ENCODE measurements around the gene USH2A. TPM values are rescaled to one million over a fixed set of nuclear protein-coding genes. Genes with fewer than 3 reads are reported as not detected.

Gene USH2A
- total RNA-seq, 4 donors from 2014 or later, result 0.39 TPM; not detected in 3

- H3K36me3 ChIP-seq, result no peaks in the 10 kb centered on the region
- H3K9me3 ChIP-seq, result no peaks in the 10 kb centered on the region
- no peaks in the 10 kb centered on the region for H3K27me3 ChIP-seq
- H3K4me1 ChIP-seq, result no peaks in the 10 kb centered on the region
- H3K27ac ChIP-seq, result no peak overlapping the region
- TF ChIP-seq POLR2AphosphoS5 (IDR thresholded peaks at IDR 0.05), result no peak
- no peak for TF ChIP-seq EP300 (IDR thresholded peaks at IDR 0.05)
- no peak for TF ChIP-seq POLR2A (IDR thresholded peaks at IDR 0.05)
- TF ChIP-seq CTCF (IDR thresholded peaks at IDR 0.05), result no peak
- no peak for ATAC-seq
- 91 to 97% methylated on average over 3 of the region's 3 CpGs for WGBS, 2 donors (ENCODE audit: low coverage in 1 of 2)
- no peak overlapping the region for H3K4me3 ChIP-seq
Observed at GRCh38 chr1:215932558-215932957, 490.7 kb downstream of the USH2A start.

DNA sequence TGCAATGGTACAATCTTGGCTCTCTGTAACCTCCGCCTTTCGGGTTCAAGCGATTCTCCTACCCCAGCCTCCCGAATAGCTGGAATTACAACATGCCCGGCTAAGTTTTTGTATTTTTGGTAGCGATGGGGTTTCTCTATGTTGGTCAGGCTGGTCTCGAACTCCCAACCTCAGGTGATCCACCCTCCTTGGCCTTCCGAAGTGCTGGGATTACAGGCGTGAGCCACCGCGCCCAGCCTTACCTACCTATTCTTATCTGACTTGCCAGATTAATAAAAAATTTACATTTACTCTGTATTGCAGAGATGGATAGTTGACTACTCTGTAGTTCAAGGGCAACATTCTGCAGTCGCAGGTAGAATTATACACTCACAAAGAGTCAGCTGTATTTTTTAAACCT, 496.6 kb downstream of the USH2A start:
- H3K9me3 ChIP-seq, result no peaks in the 10 kb centered on the region
- 87 to 100% methylated on average over 5 to 6 of the region's 12 CpGs for WGBS, 2 donors (ENCODE audit: low coverage in 1 of 2)
- no peak for ATAC-seq

GRCh38 chr1:215923129-215923824, 500.0 kb downstream of the USH2A start:
- H3K4me3 ChIP-seq, result no peak overlapping the region
- no peak overlapping the region for H3K27ac ChIP-seq
- TF ChIP-seq CTCF (IDR thresholded peaks at IDR 0.05) (no peak), POLR2AphosphoS5 (IDR thresholded peaks at IDR 0.05) (no peak), POLR2A (IDR thresholded peaks at IDR 0.05) (no peak), EP300 (IDR thresholded peaks at IDR 0.05) (no peak)
- H3K4me1 ChIP-seq, result no peaks in the 10 kb centered on the region
- 52 to 93% methylated on average over 3 of the region's 3 CpGs for WGBS, 2 donors (ENCODE audit: low coverage in 1 of 2)
- no peak for ATAC-seq
- H3K27me3 ChIP-seq, result no peaks in the 10 kb centered on the region
- no peaks in the 10 kb centered on the region for H3K9me3 ChIP-seq
- H3K36me3 ChIP-seq, result no peaks in the 10 kb centered on the region

More for the DNA sequence above, 496.6 kb downstream of the USH2A start:
- H3K4me1 ChIP-seq, result no peaks in the 10 kb centered on the region
- no peak overlapping the region for H3K27ac ChIP-seq
- no peaks in the 10 kb centered on the region for H3K36me3 ChIP-seq
- H3K4me3 ChIP-seq, result no peak overlapping the region
- TF ChIP-seq CTCF (IDR thresholded peaks at IDR 0.05), result no peak
- no peak for TF ChIP-seq POLR2AphosphoS5 (IDR thresholded peaks at IDR 0.05)
- TF ChIP-seq EP300 (IDR thresholded peaks at IDR 0.05), result no peak
- TF ChIP-seq POLR2A (IDR thresholded peaks at IDR 0.05), result no peak
- no peaks in the 10 kb centered on the region for H3K27me3 ChIP-seq

DNA sequence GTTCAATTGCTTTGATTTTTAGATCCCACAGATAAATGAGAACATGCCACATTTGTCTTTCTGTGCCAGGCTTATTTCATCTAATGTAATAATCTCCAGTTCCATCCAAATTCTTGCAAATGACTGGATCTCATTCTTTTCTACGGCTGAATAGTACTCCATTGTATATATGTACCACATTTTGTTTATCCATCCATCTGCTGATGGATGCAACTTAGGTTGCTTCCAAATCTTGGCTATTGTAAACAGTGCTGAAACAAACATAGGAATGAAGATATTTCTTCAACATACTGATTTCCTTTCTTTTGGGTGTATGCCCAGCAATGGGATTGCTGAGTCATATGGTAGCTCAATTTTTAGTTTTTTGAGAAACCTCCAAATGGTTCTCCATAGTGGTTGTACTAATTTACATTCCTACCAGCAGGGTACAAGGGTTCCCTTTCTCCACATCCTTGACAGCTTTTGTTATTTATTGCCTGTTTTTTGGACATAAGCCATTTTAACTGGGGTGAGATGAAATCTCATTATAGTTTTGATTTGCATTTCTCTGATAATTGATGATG, 511.8 kb downstream of the USH2A start:
- H3K36me3 ChIP-seq, result no peaks in the 10 kb centered on the region
- WGBS, 2 donors (ENCODE audit: low coverage in 1 of 2), result 86 to 100% methylated on average over 1 of the region's 1 CpG
- TF ChIP-seq EP300 (IDR thresholded peaks at IDR 0.05), result no peak
- TF ChIP-seq POLR2A (IDR thresholded peaks at IDR 0.05), result no peak
- no peak for TF ChIP-seq CTCF (IDR thresholded peaks at IDR 0.05)
- no peak for TF ChIP-seq POLR2AphosphoS5 (IDR thresholded peaks at IDR 0.05)
- no peak for ATAC-seq
- no peaks in the 10 kb centered on the region for H3K4me1 ChIP-seq
- H3K27me3 ChIP-seq, result no peaks in the 10 kb centered on the region
- no peak overlapping the region for H3K27ac ChIP-seq
- no peaks in the 10 kb centered on the region for H3K9me3 ChIP-seq
- H3K4me3 ChIP-seq, result no peak overlapping the region

Measured in gastroesophageal sphincter (tissue), 4 donors.